RWPE2 (cell line): ENCODE results near the gene PSAP.

Source experiments
- ATAC-seq: fragments of 200-7000 bp; cut with Tn5 transposase; 3 replicates; pipeline ENCODE4 v1.9.1; 2021; ENCODE audit warnings: low read depth
- DNase-seq: peaks from one replicate; pipeline ENCODE4 v3.0.0-alpha.2; 2020; ENCODE audit warnings: low spot score
- H3K27ac ChIP-seq: fragments of 450-650 bp; 2 replicates; pipeline ENCODE4 v1.5.1; 2017; ENCODE audit warnings: mild to moderate bottlenecking; ENCODE audit not compliant: poor library complexity, severe bottlenecking
- H3K27me3 ChIP-seq: fragments of 250-450 bp; sonication (Bioruptor Pico); 2 replicates; pipeline ENCODE4 v1.5.1; 2021; ENCODE audit warnings: mild to moderate bottlenecking, moderate library complexity; ENCODE audit not compliant: insufficient read depth, poor library complexity, severe bottlenecking
- H3K36me3 ChIP-seq: fragments of 250-450 bp; sonication (Bioruptor Pico); 2 replicates; pipeline ENCODE4 v1.5.1; 2020; ENCODE audit warnings: low read depth, mild to moderate bottlenecking, moderate library complexity
- H3K4me1 ChIP-seq: fragments of 250-450 bp; sonication (Bioruptor Pico); 2 replicates; pipeline ENCODE4 v1.5.1; 2021; ENCODE audit warnings: mild to moderate bottlenecking, moderate library complexity; ENCODE audit not compliant: insufficient read depth, poor library complexity, severe bottlenecking
- H3K4me3 ChIP-seq: fragments of 250-450 bp; sonication (Bioruptor Pico); 2 replicates; pipeline ENCODE4 v1.5.1; 2021; ENCODE audit warnings: mild to moderate bottlenecking, moderate library complexity; ENCODE audit not compliant: severe bottlenecking
- H3K9me3 ChIP-seq: fragments of 250-450 bp; sonication (Bioruptor Pico); 2 replicates; pipeline ENCODE4 v1.5.1; 2021; ENCODE audit warnings: mild to moderate bottlenecking, moderate library complexity; ENCODE audit not compliant: severe bottlenecking
- TF ChIP-seq, protein P1 (sequence below): fragments of 450-650 bp; IDR thresholded peaks from one replicate; pipeline ENCODE4 v1.5.1; 2017; ENCODE audit warnings: mild to moderate bottlenecking, moderate library complexity; ENCODE audit not compliant: poor library complexity, severe bottlenecking

The PSAP gene

DNA sequence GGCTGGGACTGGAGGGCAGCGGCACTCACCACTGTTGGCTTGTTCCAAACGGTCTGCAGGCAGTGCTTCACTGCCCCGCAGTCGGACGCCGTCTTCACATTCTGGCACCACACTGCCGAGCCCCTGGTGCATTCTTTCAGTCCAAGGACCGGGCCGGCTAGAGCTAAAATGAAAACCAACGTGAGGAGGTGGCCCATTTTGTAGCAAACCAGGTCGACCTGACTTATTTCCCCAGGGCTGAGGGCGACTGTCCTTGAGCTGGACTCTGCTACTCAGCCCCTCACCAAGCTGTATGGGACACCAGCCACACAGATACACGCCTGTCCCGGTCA, 16.7 kb downstream of the PSAP start:
- TF ChIP-seq, protein P1, sequence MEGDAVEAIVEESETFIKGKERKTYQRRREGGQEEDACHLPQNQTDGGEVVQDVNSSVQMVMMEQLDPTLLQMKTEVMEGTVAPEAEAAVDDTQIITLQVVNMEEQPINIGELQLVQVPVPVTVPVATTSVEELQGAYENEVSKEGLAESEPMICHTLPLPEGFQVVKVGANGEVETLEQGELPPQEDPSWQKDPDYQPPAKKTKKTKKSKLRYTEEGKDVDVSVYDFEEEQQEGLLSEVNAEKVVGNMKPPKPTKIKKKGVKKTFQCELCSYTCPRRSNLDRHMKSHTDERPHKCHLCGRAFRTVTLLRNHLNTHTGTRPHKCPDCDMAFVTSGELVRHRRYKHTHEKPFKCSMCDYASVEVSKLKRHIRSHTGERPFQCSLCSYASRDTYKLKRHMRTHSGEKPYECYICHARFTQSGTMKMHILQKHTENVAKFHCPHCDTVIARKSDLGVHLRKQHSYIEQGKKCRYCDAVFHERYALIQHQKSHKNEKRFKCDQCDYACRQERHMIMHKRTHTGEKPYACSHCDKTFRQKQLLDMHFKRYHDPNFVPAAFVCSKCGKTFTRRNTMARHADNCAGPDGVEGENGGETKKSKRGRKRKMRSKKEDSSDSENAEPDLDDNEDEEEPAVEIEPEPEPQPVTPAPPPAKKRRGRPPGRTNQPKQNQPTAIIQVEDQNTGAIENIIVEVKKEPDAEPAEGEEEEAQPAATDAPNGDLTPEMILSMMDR, result no peak
- Histone ChIP-seq H3K27me3 (no peaks in the 10 kb centered on the region), H3K9me3 (no peaks in the 10 kb centered on the region), H3K4me3 (no peak overlapping the region), H3K4me1 (peaks cover 27% of the 10 kb centered on the region), H3K36me3 (peaks cover 38% of the 10 kb centered on the region), H3K27ac (no peak overlapping the region)
- ATAC-seq (no peak), DNase-seq (no peak)

DNA sequence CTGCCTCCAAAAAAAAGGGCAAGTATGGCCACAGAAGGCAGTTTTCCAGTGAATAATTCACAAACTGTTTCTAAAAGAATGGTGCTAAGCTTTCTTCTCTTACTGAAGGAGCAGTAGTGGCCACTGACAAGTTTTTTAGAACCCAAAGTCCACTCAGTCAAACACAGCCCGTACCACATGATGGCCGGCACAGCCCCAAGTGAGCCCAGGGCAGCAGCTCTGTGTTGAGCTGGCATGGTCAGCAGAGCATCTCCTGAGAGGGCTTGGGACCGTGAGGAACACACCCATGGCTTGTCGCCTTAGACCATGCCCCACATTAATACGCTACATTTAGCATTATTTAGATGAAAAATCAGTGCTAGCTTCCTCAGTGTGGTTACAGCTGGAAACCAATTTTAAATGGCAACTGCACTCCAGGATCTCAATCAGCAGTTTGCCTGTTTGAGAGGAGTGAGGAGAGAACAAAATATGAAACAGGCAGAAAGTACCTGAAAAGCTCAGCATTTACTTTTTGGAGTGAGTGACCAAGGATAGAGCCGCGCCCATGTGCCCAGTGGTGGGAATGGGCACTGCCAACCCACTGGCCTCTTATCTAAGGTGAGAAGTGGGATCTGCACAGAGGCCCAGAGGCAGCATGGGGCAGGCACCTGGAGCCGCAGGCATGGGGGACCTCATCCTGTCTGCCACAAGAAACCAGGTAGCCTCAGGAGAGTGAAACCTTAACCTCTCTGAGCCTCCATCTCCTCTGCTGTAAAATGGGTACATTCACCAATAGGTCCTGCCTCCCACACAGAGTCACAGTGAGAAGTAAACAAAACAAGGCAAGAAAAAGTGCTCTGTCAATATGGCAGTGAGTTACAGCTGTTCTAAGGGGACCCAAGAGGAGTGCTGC, 17.4 kb downstream of the PSAP start:
- ATAC-seq (no peak), DNase-seq (no peak)
- no peaks in the 10 kb centered on the region for H3K9me3 ChIP-seq
- no peak overlapping the region for H3K4me3 ChIP-seq
- TF ChIP-seq, protein P1, result no peak
- H3K4me1 ChIP-seq, result peaks cover 23% of the 10 kb centered on the region
- H3K27ac ChIP-seq, result no peak overlapping the region
- H3K36me3 ChIP-seq, result peaks cover 44% of the 10 kb centered on the region
- H3K27me3 ChIP-seq, result no peaks in the 10 kb centered on the region

DNA sequence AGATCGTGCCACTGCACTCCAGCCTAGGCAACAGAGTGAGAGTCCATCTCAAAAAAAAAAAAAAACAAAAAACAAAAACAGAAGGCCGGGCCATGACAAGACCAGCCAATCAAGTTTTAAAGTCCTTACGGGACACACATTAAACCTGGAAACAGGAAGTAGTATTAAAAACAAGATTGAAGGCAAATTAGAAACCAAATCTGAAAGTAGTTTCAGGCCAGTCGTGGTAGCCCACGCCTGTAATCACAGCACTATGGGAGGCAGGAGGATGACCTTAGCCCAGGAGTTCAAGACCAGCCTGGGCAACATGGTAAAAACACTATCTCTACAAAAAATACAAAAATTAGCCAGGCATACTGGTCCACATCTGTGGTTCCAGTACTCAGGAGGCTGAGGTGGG, 18.1 kb downstream of the PSAP start:
- Histone ChIP-seq H3K27me3 (no peaks in the 10 kb centered on the region), H3K4me3 (no peak overlapping the region), H3K4me1 (peaks cover 16% of the 10 kb centered on the region), H3K9me3 (no peaks in the 10 kb centered on the region), H3K27ac (no peak overlapping the region), H3K36me3 (peaks cover 51% of the 10 kb centered on the region)
- TF ChIP-seq, protein P1, result no peak
- no peak for ATAC-seq
- DNase-seq, result no peak

DNA sequence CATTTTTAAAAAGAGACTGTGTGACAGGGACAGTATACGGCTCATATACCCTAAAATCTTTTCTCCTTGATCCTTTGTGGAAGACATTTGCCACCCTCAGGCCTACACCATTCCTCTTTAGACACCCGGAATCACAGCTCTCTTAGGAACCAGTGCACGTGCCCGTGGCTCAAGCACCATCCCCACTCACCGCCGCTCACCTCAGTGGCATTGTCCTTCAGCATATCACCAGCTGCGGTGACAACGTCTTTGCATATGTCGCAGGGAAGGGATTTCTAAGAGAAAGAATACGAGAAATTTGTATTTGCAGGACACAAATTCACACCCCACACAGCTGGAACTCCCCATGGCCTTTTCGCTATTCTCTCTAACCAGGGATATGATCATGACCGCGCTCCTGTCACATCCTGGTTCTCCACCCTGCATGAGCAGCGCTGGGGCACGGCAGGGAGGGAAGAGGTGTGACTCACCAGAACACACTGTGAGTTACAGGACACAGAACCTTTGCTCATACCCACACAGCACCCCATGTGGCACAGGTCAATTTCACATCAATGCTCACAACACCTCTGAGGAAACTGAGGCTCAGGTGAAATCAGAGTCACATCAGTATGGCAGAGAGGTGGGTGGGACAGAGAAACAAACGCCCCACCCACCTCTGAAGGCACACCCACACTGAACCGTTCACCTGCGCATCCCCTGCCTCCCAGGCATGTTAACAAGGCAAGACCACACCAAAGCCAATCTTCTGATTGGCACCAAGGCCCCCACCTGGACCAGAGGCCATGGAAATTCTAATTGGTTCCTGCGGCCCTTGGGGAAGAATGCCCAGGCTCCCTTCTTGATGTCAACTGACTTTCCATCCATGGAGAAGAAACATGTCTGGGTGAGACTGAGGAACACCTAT, 19.2 kb downstream of the PSAP start:
- TF ChIP-seq, protein P1, result peak; percentile 33
- no peaks in the 10 kb centered on the region for H3K27me3 ChIP-seq
- peaks cover 57% of the 10 kb centered on the region for H3K36me3 ChIP-seq
- H3K4me3 ChIP-seq, result no peak overlapping the region
- no peaks in the 10 kb centered on the region for H3K9me3 ChIP-seq
- peak; percentile 79 for DNase-seq
- H3K4me1 ChIP-seq, result peaks cover 10% of the 10 kb centered on the region
- H3K27ac ChIP-seq, result peak overlapping the region; percentile 11
- peak; percentile 99 for ATAC-seq
